Fibroblast of mammary gland (primary cell): ENCODE measurements around the gene KCNH6.

ENCODE experiments used
- DNase-seq: peaks from one replicate; pipeline ENCODE4 v3.0.0-alpha.2; 2010; ENCODE audit warnings: low read depth
- H3K4me3 ChIP-seq: 2 replicates; pipeline ENCODE4 v1.5.1; 2011; ENCODE audit warnings: low read depth, mild to moderate bottlenecking, low read length, moderate library complexity; ENCODE audit not compliant: control insufficient read depth
- CTCF ChIP-seq: conservative IDR thresholded peaks from 2 replicates; pipeline ENCODE4 v1.5.1; 2011; ENCODE audit warnings: low read depth, low read length, inconsistent platforms; ENCODE audit not compliant: control insufficient read depth, insufficient read depth

KCNH6 gene

GRCh38 chr17:63493411-63493810 is 29.7 kb upstream of the KCNH6 start:
- DNase-seq: no peak
- H3K4me3 ChIP-seq: no peak overlapping the region
- TF ChIP-seq CTCF: no peak

GRCh38 chr17:63494300-63494928 is 28.7 kb upstream of the KCNH6 start:
- H3K4me3 ChIP-seq: no peak overlapping the region
- no peak for TF ChIP-seq CTCF

GRCh38 chr17:63495491-63495890 is 27.7 kb upstream of the KCNH6 start:
- no peak overlapping the region for H3K4me3 ChIP-seq
- TF ChIP-seq CTCF: no peak
- DNase-seq: no peak

More at GRCh38 chr17:63494300-63494928, 28.7 kb upstream of the KCNH6 start:
- peak; percentile 13 for DNase-seq

GRCh38 chr17:63496177-63496576 is 27.0 kb upstream of the KCNH6 start:
- DNase-seq: no peak
- TF ChIP-seq CTCF: no peak
- no peak overlapping the region for H3K4me3 ChIP-seq

GRCh38 chr17:63496663-63497400 is 26.3 kb upstream of the KCNH6 start:
- H3K4me3 ChIP-seq: no peak overlapping the region
- TF ChIP-seq CTCF: no peak
- no peak for DNase-seq

- no peak overlapping the region for H3K4me3 ChIP-seq
- TF ChIP-seq CTCF: no peak
- peak; percentile 15 for DNase-seq
These were observed 25.3 kb upstream of the KCNH6 start for GRCh38 chr17:63497708-63498483.
